B cell (primary cell): ENCODE results near the gene DHRS4L2.

Experiments used
- EZH2 ChIP-seq: IDR thresholded peaks from 2 replicates; pipeline ENCODE4 v1.6.1; 2012; ENCODE audit warnings: borderline replicate concordance, low read depth, mild to moderate bottlenecking, moderate library complexity, low read length; ENCODE audit not compliant: insufficient read depth, poor library complexity, severe bottlenecking
- TF ChIP-seq, protein P1 (sequence below): fragments of 200-600 bp; IDR thresholded peaks from one replicate; pipeline ENCODE4 v1.8.0; 2022; ENCODE audit warnings: antibody characterized with exemption, mild to moderate bottlenecking

DNA sequence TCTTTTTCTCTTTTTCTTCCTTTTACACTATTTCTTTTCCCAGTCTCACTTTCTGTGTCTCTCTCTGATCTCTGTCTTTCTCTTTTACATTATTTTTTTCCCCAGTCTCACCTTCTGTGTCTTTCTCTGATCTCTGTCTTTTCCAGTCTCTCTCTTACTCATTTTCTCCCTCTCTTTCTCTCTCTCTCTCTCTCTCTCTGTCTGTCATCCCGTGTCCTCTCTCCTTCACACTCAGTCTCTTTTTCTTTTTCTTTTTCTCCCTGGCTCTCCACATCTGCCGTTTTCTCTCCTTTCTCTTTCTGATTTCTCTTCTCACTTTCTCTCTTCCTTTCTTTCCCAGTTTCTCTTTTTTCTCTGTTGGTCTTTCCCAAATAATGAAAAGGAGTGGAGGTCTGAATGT is 22.3 kb downstream of the DHRS4L2 start:
- TF ChIP-seq, protein P1, sequence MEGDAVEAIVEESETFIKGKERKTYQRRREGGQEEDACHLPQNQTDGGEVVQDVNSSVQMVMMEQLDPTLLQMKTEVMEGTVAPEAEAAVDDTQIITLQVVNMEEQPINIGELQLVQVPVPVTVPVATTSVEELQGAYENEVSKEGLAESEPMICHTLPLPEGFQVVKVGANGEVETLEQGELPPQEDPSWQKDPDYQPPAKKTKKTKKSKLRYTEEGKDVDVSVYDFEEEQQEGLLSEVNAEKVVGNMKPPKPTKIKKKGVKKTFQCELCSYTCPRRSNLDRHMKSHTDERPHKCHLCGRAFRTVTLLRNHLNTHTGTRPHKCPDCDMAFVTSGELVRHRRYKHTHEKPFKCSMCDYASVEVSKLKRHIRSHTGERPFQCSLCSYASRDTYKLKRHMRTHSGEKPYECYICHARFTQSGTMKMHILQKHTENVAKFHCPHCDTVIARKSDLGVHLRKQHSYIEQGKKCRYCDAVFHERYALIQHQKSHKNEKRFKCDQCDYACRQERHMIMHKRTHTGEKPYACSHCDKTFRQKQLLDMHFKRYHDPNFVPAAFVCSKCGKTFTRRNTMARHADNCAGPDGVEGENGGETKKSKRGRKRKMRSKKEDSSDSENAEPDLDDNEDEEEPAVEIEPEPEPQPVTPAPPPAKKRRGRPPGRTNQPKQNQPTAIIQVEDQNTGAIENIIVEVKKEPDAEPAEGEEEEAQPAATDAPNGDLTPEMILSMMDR = no peak
- no peak for TF ChIP-seq EZH2
